HCT116 (cell line): ENCODE results near the gene CST4.

Experiments used
- POLR2A ChIP-seq: IDR thresholded peaks from 2 replicates; pipeline ENCODE4 v1.7.0; 2011; ENCODE audit warnings: borderline replicate concordance; ENCODE audit not compliant: insufficient read depth, insufficient read length; ENCODE audit errors: extremely low read depth
- POLR2AphosphoS5 ChIP-seq: IDR thresholded peaks from 2 replicates; pipeline ENCODE4 v1.6.1; 2011; ENCODE audit warnings: mild to moderate bottlenecking, low read depth, low read length, moderate library complexity
- SIN3A ChIP-seq: IDR thresholded peaks from 2 replicates; pipeline ENCODE4 v1.6.1; 2012; ENCODE audit warnings: low read depth
- TF ChIP-seq, protein P1 (sequence below), 3 experiments: fragments of 200-600 bp in 1 of 3; sonication (generic) in 1 of 3; IDR thresholded peaks in 2 of 3; conservative IDR thresholded peaks in 1 of 3; 2 replicates each; pipeline ENCODE4 v1.5.1; 2012 to 2017; ENCODE audit warnings: low read depth in 2 of 3, low read length in 2 of 3, antibody characterized with exemption in 1 of 3, borderline replicate concordance in 1 of 3, control low read depth in 1 of 3, mild to moderate bottlenecking in 1 of 3, mixed read lengths in 1 of 3, mixed run types in 1 of 3, moderate library complexity in 1 of 3; ENCODE audit not compliant: insufficient read depth in 1 of 3

DNA sequence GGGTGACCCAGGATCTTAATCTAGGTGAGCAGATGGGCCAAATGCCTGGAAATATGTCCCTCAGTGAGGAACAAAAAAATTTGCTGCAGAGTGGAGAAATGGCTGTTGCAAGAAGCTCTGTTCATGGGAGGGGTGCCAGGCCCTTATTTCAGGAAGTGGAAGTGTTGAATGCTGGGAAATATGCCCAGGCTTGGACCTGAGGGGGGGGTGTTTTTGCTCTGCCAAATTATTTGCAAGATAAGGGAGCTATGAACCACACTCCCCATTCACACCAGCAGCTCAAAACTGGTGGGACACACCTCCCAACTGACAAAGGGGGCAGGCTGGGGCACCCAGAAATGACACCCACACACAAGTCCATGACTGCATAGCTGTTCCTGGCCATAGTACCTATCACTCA, 8.7 kb downstream of the CST4 start:
- TF ChIP-seq, protein P1, sequence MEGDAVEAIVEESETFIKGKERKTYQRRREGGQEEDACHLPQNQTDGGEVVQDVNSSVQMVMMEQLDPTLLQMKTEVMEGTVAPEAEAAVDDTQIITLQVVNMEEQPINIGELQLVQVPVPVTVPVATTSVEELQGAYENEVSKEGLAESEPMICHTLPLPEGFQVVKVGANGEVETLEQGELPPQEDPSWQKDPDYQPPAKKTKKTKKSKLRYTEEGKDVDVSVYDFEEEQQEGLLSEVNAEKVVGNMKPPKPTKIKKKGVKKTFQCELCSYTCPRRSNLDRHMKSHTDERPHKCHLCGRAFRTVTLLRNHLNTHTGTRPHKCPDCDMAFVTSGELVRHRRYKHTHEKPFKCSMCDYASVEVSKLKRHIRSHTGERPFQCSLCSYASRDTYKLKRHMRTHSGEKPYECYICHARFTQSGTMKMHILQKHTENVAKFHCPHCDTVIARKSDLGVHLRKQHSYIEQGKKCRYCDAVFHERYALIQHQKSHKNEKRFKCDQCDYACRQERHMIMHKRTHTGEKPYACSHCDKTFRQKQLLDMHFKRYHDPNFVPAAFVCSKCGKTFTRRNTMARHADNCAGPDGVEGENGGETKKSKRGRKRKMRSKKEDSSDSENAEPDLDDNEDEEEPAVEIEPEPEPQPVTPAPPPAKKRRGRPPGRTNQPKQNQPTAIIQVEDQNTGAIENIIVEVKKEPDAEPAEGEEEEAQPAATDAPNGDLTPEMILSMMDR (IDR thresholded peaks at IDR 0.05 in 2 of 3, conservative IDR thresholded peaks at IDR 0.05 in 1 of 3; ENCODE audit: borderline replicate concordance in 1 of 3, insufficient read depth in 1 of 3, low read depth in 2 of 3, low read length in 2 of 3): no peak
- TF ChIP-seq POLR2A (no peak), SIN3A (no peak), POLR2AphosphoS5 (no peak)
